HG02571 (cell line): ENCODE measurements around the gene LMAN1.

Experiments
- ATAC-seq: cut with Tn5 transposase; IDR thresholded peaks from one replicate; pipeline ENCODE4 v1.9.1; 2021; ENCODE audit warnings: mild to moderate bottlenecking, moderate library complexity; ENCODE audit not compliant: unreplicated experiment

The LMAN1 gene

DNA sequence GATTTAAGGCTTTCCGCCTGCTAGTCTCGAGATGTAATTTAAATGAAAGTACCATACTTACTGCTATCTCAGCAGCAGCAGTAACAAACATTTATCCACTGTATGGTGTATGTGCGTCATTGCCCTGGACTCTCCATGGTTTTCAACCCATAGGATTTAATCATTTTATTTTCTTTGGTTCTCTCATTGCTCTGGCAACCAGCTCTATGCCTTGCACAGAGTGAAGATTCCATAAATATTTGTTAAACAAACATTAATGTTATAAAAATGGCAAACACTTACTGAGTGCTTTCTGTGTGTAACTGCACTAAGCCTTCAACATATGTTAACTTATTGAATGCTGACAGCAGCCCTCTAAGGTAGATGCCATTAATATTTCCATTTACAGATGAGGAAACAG lies 1.3 kb upstream of the LMAN1 start:
- no peak for ATAC-seq

DNA sequence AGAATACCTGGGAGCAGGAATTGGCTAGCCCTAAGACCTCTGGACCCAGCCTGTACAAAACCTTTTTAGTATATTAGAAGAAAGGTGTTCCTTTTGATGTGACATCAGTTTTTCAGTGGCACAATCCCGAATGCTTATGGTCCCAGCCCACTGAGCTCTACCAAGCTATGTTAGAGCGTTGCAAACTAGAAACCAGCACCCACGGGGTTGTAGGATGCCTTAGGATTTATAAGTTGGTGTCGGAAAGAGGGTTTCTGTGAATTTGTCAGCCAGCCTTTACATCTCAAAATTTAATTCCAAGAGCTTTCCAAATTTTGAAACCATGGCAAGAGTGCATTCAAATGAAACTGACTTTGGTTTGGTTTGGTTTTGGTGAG lies 499 bp upstream of the LMAN1 start:
- ATAC-seq = no peak

DNA sequence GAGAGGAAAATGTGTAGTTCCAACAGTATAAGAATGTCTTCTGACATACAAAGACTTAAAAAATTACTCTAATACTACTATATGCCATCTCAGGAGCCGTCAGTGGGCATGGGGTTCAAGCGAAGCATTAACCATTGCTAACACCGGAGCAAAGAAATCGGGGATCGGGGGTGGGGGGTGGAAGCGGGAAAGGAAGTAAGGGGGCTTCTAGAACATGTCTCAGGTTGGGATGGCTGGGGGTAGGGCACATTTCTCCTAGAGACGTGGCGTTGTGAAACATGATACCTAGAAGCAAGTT lies 702 bp downstream of the LMAN1 start:
- no peak for ATAC-seq

DNA sequence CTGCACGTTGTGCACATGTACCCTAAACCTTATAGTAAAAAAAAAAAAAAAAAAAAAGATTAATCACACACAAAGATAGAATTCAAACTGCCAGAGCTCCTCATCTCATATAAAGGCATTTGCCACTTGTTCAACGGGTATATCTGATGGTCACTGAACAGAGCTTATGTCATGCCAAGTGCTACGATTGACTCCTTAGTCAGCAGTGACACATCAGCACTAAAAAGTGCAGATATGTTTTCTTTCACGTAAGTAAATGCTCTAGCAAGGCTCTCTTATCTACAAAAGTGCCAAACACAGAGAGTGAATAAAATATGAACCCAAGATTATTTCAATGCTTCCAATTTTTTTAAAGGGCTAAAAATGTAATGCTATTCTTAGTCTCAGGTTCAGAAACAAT lies 1.1 kb downstream of the LMAN1 start:
- no peak for ATAC-seq

DNA sequence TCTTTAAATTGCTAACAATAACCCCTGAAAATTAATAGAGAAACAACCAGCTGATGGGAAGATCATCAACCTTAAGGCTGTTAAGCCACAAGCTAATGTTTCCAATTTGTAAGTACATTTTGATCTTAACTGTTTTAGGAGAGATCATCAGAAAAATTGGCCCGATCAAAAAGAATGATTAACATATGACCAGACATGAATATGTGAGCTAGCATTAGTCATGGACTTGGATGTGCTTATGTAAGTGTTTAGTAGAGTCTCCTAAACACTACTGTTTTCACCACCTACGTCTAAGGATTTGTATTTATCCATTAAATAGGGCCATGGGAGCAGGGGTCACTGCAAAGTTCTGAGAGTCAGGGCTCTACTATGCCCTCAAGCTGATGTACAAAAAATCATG lies 4.3 kb downstream of the LMAN1 start:
- no peak for ATAC-seq

DNA sequence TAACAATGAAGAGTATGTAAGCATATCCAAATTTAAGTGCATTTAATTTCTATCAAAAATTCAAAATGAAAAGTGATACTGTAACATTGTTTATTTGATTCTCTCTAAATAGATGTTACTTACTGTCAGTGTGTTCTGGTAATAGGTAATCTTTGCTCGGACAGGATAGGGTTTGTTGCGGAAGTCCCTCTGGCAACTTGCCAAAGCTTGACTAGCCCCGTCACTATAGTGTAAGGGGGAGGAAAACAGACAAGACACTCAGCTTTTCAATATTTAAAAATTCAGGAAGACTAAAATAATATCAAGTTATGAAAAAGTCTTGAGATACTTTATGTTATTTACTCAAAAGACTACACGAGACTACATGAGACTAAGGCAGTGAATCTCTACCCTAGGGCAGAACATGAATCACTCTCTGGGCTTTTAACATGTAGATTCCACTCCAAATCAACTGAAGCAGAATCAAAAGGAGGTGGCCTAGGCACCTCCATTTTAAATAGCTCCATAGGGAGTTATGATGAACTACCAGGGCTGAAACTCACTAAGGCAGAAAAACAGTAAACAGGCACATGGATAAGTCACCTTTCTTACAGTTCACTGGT lies 5.9 kb downstream of the LMAN1 start:
- no peak for ATAC-seq

DNA sequence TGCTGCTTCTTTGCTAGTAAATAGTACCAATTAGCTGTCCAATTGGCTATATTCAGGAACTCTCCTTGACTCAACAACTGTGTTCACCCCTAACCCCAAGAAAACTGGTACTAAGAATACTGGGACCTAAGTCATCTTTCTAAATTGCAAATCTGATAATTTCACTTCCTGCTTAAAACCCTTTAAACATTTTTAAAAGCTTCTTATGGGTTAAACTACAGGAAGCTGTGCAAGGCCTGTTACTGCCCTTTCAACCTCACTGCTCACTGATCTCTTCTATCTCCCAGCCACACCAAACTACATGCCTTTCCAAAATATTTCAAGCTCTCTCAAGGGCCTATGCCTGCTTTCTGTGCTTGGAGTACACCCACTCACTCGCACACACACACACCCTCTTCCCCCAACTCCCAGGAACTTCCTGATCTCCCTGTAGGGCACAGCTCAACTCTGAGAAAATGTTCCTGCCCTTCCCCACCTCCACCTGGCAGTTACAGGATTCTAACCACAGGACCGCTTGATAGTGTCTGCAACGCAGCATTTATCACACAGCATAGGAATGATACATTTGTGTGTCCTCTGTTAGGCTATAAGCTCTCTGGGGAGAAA lies 6.7 kb downstream of the LMAN1 start:
- no peak for ATAC-seq

DNA sequence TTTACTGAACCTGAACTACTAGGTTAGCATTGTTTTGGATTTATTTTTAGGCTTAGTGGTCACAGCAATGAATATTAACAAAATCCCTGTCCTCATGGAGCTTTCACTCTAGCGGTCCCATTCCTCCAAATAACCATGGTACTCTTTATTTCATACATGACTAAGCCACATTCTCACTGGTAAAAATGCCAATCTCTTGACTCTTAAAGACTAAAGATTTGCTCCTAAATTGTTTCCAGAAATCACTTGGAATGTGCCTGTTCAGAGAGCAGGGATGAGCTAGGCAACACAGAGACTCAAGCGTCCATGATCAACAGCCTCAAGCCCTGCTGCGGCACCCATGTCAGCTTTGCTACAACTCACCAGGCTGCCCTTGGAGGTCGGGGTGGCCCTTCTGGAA lies 13.5 kb downstream of the LMAN1 start:
- no peak for ATAC-seq

DNA sequence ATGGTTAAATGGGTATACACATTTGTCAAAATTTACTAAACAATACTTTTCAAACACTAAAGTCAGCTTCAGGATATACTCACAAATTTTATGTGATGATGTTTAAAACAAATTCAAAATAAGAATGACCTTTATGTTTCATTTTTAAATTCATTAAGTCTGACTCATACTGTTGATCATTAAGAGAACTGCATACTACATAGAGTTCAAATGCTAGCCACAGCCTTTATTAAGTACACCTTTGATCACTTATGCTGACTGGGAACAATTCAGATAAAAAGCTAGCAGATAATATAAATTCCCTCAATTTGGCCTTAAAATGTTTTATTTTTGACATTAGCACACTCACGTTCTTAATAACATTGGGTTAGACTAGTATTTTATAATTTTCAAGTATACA lies 14.1 kb downstream of the LMAN1 start:
- no peak for ATAC-seq

DNA sequence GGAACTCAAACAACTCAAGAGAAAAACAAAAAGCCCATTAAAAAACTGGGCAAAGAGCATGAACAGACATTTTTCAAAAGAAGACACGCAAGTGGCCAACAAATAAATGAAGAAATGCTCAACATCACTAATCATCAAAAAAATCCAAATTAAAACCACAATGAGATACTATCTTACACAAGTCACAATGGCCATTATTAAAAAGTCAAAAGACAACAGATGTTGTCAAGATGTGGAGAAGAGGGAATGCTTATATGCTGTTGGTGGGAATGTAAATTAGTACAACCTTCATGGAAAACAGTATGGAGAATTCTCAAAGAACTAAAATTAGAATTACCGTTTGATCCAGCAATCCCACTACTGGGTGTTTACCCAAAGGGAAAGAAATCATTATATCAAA lies 15.1 kb downstream of the LMAN1 start:
- ATAC-seq = no peak

DNA sequence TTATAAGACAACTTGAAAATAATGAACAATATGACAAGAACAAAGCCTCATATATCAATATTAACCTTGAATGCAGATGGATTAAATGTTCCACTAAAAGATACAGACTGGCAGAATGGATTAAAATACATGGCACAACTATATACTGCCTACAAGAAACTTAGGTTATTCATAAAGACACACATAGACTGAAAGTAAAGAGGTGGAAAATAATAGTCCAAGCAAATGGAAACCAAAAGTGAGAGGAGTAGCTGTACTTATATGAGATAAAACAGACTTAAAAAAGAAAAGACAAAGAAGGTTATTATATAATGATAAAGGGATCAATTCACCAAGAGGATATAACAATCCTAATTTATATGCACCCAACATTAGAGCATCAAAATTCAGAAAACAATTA lies 18.2 kb downstream of the LMAN1 start:
- peak; percentile 65 for ATAC-seq

DNA sequence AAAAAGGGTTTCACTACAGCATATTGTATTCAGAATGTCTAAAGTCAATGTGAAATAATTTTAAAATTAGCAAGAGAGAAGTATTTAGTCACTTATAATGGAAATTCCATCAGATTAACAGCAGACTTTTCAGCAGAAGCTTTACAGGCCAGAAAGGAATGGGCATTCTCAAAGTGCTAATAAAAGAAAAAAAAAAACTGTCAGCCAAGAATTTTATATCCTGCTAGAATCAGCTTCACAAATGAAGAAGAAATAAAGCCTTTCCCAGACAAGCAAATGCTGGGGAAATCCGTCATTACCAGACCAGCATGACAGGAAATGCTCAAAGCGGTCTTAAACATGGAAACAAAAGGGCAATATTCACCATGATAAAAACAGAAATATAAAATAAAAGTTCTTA lies 18.8 kb downstream of the LMAN1 start:
- no peak for ATAC-seq

DNA sequence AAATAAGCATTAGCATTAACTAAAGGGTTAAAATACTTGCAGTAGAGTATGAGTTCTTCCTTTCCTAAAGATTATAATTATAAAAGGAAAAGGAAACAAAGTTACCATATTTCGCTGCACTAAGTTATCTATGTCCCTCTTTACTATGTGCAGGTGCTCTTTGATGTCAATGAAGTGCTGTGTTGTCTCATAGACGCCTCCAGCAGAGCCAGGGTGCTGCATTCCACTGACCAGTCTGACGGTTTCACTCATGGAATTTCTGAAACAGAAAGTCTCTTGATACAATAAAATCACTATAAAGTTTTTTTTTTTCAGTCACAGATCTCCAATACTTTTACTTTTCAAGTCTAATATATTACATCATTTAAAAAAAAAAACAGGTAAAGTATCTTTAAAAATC lies 26.1 kb downstream of the LMAN1 start:
- no peak for ATAC-seq

DNA sequence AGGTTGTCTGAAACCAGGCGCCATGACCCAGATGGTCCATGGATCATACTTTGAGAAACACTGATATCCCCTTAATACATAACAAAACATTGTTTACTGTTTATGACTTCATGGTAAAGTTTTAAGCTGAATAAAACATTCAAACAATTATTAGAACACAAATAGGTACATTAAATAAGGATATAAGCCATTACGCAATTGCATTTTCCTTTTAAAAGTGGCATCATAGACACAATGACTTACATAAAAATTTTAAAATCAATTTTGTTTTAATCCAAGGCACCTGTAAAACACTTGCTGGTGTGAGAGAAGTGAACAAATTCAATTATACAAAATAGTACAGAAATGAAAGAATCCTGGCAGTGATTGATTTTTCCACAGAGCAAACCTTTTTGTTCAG lies 30.4 kb downstream of the LMAN1 start:
- no peak for ATAC-seq

DNA sequence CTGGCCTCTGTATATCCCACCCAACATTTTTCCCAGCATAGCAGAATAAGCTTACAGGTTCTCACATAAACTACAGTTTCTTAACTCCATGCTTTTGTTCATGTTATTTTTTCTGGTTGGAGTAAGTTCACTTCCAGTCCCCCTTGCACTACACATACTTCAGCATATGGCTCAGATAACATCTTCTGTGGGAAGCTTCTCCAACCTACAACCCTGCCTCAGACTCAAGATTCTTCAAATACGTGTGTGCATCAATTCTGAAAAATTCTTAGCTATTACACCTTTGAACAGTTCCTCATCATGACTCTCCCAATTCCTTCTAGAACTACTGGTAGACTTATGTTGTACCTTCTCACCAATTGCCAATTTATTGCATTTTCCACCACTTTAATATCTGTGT lies 33.1 kb downstream of the LMAN1 start:
- no peak for ATAC-seq

DNA sequence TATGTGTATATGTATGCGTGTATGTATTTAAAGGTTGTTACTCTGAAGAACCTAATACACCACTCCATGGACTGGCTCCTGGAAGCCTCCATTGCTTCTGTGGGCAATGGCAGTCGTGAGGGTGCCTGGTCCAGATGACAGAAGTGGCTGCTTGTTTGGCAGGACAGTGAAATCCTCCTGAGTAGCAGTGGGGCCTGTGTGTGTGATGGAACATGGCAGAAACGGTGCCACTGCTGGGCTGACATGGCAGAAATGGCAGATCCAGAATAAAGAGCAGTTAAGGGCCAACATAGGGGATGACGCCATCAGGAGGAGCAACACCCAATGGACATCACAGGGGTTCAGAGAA lies 34.5 kb downstream of the LMAN1 start:
- ATAC-seq = no peak

DNA sequence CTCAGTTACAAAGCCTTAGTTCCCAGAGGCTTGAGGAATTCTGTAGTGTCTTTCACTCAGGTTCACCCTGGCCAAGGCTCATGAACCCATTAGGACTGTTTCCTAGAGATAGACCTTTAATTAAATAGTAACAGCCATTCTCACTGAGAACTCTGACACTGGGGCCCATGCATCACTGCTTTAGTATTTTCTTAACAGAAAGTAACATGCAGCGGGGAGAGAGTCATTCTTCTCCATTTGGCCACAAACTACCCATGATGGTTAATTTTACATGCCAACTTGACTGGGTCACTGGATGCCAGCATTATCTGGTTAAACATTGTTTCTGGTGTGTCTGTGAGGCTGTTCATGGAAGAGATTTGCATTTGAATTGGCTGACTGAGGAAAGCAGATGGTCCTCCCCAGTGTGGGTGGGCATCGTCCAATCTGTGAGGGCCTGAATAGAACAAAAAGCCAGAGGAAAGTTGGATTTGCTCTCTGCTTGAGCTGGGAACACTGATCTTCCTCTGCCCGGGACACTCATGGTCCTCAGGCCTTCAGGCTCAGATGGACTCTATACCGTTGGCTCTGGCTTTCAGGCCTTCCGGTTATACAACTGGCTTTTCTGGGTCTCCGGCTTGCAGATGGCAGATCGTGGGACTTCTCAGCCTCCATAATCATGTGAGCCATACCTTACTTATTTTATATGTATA lies 35.0 kb downstream of the LMAN1 start:
- ATAC-seq = no peak

DNA sequence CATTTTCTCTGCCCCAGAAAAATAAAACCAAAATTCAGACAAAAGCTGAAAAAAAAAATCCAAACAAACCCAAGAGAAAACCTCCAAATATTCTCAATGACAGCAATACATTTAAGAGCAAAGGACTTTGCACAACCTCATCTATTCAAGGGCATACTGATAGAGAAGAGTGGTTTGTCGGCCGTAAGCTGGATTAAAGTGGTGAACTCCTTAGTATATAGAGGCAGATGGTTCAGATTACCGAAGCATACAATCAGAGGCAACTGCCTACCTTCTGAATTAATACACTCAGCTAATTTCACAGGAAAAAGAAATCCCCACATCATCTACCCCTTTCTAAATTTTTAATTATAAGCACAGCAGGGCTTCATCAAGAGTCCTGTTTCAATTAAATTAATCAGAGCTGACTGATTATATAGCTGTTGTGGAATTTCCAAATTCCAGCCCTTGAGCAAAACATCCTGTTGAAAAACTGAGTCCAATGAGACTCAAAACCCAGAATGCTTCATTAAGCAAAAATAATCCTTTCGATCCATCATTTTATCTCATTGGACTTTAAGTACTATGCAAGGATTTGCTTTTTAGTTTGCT lies 40.5 kb downstream of the LMAN1 start, which contains the start of gene CPLX4:
Gene CPLX4, minus strand, starts transcription at position 190 of the 591 bp plus-strand sequence. Its CDS starts 187 bp downstream, at position 3.
- no peak for ATAC-seq

DNA sequence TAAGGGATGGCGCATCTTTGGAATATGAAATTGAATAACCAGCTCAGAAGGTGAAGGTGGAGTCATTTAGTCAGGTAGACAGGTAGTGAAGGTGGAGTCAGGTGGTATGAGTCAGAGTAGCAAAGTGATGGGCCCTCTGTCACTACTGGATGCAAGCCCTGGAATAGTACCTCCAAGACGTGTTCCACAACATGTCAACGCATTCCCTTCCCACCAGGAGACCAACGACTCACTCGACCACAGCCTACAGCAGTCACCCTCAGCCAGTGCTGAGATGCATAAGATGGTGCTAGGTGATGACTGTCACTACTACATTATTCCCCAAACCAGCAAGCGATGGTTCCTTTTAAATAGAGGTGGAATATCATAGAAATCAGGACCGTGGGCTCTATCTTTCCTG lies 47.4 kb downstream of the LMAN1 start:
- no peak for ATAC-seq

DNA sequence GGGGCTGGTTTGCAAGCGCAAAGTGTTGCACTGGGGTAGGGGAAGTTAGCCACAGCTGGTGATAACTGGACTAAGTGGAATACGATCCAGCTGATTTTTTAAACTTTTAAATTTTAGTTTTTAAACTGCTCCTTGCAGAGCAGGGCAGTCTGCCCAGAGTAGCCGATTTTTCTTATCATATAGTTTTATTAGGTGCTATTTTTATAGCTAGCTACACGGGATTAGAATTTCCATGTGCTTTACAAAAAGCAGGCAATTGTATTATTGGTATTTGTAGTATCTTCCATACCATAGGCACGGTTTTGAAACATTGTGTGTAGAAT lies 50.2 kb downstream of the LMAN1 start:
- ATAC-seq = no peak

DNA sequence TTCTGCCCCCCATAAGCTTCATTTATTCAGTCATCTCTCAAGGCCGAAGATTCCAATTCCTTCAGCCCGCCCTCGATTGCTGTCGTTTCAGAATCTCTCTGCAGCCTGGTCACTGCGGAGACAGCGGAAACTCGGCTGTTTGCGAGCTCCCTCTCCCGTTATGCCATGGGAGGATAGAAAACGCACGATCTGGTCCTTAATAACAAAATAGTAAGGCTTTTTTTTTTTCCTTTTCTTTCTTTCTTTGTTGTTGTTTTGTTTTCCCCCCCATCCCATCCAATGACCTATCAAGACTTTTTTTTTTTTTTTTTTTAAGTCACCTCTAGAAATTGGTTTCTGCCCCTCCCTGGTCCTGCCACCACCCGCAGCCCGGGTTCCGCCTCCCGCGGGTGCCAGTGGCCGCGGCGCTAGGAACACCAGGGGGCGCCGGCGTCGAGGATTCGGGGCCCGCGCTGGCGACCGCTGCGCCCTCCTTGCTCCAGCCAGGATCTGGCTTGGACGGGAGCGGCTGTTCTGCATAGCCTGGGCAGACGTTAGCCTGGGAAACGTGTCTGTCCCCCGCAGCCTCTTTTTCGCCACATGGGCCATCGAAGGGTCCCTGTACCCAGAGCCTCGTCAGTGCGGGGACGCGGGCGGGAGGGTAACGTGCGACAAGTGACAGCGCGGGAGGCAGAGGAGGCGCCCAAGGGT lies 50.7 kb downstream of the LMAN1 start:
- peak; percentile 83 for ATAC-seq

DNA sequence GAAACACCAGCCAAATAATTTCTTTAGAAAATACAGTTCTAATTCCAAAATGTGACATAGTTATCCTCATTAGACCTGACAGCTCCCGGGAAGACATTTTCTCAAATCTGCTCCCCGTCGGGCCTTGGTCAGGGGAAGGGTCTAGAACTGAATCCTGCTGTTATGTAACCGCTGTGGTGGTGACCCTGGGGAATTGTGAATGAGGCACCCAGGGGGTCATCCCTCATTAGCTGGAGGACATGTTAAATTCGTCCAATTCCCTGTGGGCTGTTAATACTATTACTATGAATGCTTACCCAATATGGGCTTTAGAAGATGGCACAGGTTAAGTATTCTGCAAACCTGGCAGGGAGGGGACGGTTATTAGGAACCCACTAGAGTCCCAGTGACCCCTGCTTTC lies 52.4 kb downstream of the LMAN1 start:
- no peak for ATAC-seq
